Neuronal stem cell (in vitro differentiated cells): Measurements from ENCODE around the gene AASDH.
"Not testable (repeated sequence)": the region's sequence is repeated elsewhere in the genome, so short reads cannot be mapped to it uniquely, and the experiment has no call there.

Experiments used
- DNase-seq: peaks from one replicate; pipeline ENCODE4 v3.0.0-alpha.2; 2013; ENCODE audit warnings: low spot score
- H2AFZ ChIP-seq: one replicate; pipeline ENCODE4 v1.6.1; 2013; ENCODE audit warnings: mild to moderate bottlenecking, low read length, inconsistent platforms
- H2AK5ac ChIP-seq: 2 replicates; pipeline ENCODE4 v1.6.1; 2013; ENCODE audit warnings: low read depth, mild to moderate bottlenecking, inconsistent platforms, low read length, moderate library complexity, mixed read lengths
- H2BK120ac ChIP-seq: 2 replicates; pipeline ENCODE4 v1.6.1; 2013; ENCODE audit warnings: low read depth, mild to moderate bottlenecking, inconsistent platforms, low read length, moderate library complexity, mixed read lengths
- H2BK12ac ChIP-seq: one replicate; pipeline ENCODE4 v1.6.1; 2013; ENCODE audit warnings: low read length, inconsistent platforms
- H2BK15ac ChIP-seq: 2 replicates; pipeline ENCODE4 v1.6.1; 2013; ENCODE audit warnings: mild to moderate bottlenecking, low read length, inconsistent platforms, mixed read lengths
- H2BK5ac ChIP-seq: one replicate; pipeline ENCODE4 v1.6.1; 2013; ENCODE audit warnings: inconsistent platforms, mild to moderate bottlenecking, low read length, moderate library complexity
- H3K14ac ChIP-seq: one replicate; pipeline ENCODE4 v1.6.1; 2013; ENCODE audit warnings: low read length, inconsistent platforms
- H3K18ac ChIP-seq: 2 replicates; pipeline ENCODE4 v1.6.1; 2013; ENCODE audit warnings: low read length, inconsistent platforms
- H3K23ac ChIP-seq: 2 replicates; pipeline ENCODE4 v1.6.1; 2013; ENCODE audit warnings: low read depth, mild to moderate bottlenecking, mixed read lengths, low read length, inconsistent platforms; ENCODE audit not compliant: poor library complexity
- H3K27ac ChIP-seq: replicated peaks from 3 replicates; pipeline ENCODE4 v1.5.1; 2013; ENCODE audit warnings: low read length, inconsistent platforms
- H3K27me3 ChIP-seq, 3 experiments: 2 replicates each; pipeline ENCODE4 v1.6.1; 2013; ENCODE audit warnings: low read length in 3 of 3, mild to moderate bottlenecking in 2 of 3, inconsistent platforms in 1 of 3, low read depth in 1 of 3, mixed read lengths in 1 of 3, moderate library complexity in 1 of 3; ENCODE audit not compliant: control insufficient read depth in 3 of 3, insufficient read depth in 3 of 3
- H3K36me3 ChIP-seq, 2 donors: replicated peaks in 1 of 2; 2 replicates each; pipeline ENCODE4 v1.6.1; 2013; ENCODE audit warnings: low read length in 2 of 2; ENCODE audit not compliant: control insufficient read depth in 2 of 2, insufficient read depth in 2 of 2
- H3K4ac ChIP-seq: 2 replicates; pipeline ENCODE4 v1.6.1; 2013; ENCODE audit warnings: inconsistent platforms, mild to moderate bottlenecking, low read length, moderate library complexity
- H3K4me1 ChIP-seq, 2 donors: 1 replicate in 1 of 2; 2 replicates in 1 of 2; pipeline ENCODE4 v1.6.1; 2013; ENCODE audit warnings: low read length in 2 of 2, low read depth in 1 of 2; ENCODE audit not compliant: control insufficient read depth in 2 of 2, insufficient read depth in 1 of 2
- H3K4me2 ChIP-seq: one replicate; pipeline ENCODE4 v1.6.1; 2013; ENCODE audit warnings: mild to moderate bottlenecking, low read length, inconsistent platforms; ENCODE audit not compliant: insufficient read depth, poor library complexity, severe bottlenecking
- H3K4me3 ChIP-seq, 2 donors: 2 replicates each; pipeline ENCODE4 v1.5.1; 2013; ENCODE audit warnings: low read length in 2 of 2, mild to moderate bottlenecking in 2 of 2, inconsistent platforms in 1 of 2, moderate library complexity in 1 of 2
- H3K79me1 ChIP-seq: one replicate; pipeline ENCODE4 v1.6.1; 2013; ENCODE audit warnings: low read depth, mild to moderate bottlenecking, inconsistent platforms, low read length, moderate library complexity
- H3K9ac ChIP-seq: one replicate; pipeline ENCODE4 v1.6.1; 2013; ENCODE audit warnings: mild to moderate bottlenecking, low read depth, low read length, inconsistent platforms; ENCODE audit not compliant: poor library complexity
- H3K9me3 ChIP-seq, 2 donors: replicated peaks in 1 of 2; 2 replicates each; pipeline versions ENCODE3 to v1.6.1; 2013; ENCODE audit warnings: low read length in 2 of 2, mild to moderate bottlenecking in 2 of 2, inconsistent platforms in 1 of 2, low read depth in 1 of 2, mixed read lengths in 1 of 2, moderate library complexity in 1 of 2; ENCODE audit not compliant: control insufficient read depth in 2 of 2, insufficient read depth in 1 of 2
- H4K8ac ChIP-seq: one replicate; pipeline ENCODE4 v1.6.1; 2013; ENCODE audit warnings: low read depth, mild to moderate bottlenecking, inconsistent platforms, low read length, moderate library complexity
- H4K91ac ChIP-seq: one replicate; pipeline ENCODE4 v1.6.1; 2013; ENCODE audit warnings: low read length, low read depth, mild to moderate bottlenecking, inconsistent platforms; ENCODE audit not compliant: poor library complexity
- WGBS, 2 donors: extraction: QIAGEN DNeasy Blood & Tissue Kit; methylation state at CpG; one replicate each; pipeline ENCODE4 v1.1.7; 2013; ENCODE audit warnings: missing lambda C conversion rate in 2 of 2, mixed read lengths in 1 of 2; ENCODE audit not compliant: insufficient read length in 2 of 2, insufficient replicate concordance in 1 of 2; ENCODE audit errors: extremely low coverage in 2 of 2; 5-methylcytosine and 5-hydroxymethylcytosine counted together

The AASDH gene

DNA sequence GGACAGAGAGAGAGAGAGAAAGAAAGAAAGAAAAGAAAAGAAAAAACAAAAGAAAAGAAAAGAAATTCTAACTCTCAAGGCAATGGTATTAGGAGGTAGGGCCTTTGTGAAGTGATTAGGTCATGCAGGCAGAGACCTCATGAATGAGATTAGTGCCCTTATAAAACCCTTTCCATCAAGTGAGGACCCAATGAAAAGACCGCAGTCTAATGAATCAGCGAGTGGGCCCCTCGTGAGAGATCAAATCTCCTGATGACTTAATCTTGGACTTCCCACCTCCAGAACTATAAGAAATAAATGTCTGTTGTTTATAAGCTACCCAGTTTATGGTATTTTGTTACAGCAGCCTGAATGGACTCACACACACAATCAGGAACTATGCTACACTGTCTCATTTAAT, 16.9 kb downstream of the AASDH start:
- H3K14ac ChIP-seq, result no peak overlapping the region
- H3K4me1 ChIP-seq, result peaks cover 0 to 1% of the 10 kb centered on the region in 2 donors
- H3K4ac ChIP-seq, result no peak overlapping the region
- H2AFZ ChIP-seq, result no peak overlapping the region
- H2BK15ac ChIP-seq, result no peak overlapping the region
- peaks cover 0 to 30% of the 10 kb centered on the region in 2 donors for H3K36me3 ChIP-seq
- H2BK5ac ChIP-seq, result no peak overlapping the region
- H3K4me2 ChIP-seq, result no peak overlapping the region
- no peak overlapping the region for H2BK12ac ChIP-seq
- no peak overlapping the region for H2BK120ac ChIP-seq
- no CpG with 5 or more reads among the region's 3 CpGs for WGBS, 2 donors
- no peak overlapping the region for H2AK5ac ChIP-seq
- no peaks in the 10 kb centered on the region for H3K79me1 ChIP-seq
- no peak overlapping the region for H3K27ac ChIP-seq
- no peak overlapping the region for H3K9ac ChIP-seq
- no peaks in the 10 kb centered on the region for H3K27me3 ChIP-seq
- H4K8ac ChIP-seq, result no peak overlapping the region
- DNase-seq, result no peak
- no peak overlapping the region for H3K4me3 ChIP-seq
- peaks cover 0 to 3% of the 10 kb centered on the region in 2 donors for H3K9me3 ChIP-seq
- no peak overlapping the region for H3K18ac ChIP-seq
- H4K91ac ChIP-seq, result no peak overlapping the region
- no peak overlapping the region for H3K23ac ChIP-seq

DNA sequence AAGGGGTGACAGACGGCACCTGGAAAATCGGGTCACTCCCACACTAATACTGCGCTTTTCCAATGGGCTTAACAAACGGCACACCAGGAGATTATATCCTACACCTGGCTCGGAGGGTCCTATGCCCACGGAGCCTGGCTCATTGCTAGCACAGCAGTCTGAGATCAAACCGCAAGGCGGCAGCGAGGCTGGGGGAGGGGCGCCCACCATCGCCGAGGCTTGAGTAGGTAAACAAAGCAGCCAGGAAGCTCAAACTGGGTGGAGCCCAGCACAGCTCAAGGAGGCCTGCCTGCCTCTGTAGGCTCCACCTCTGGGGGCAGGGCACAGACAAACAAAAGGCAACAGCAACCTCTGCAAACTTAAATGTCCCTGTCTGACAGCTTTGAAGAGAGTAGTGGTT, 24.3 kb downstream of the AASDH start:
- not testable (repeated sequence) for H3K9ac ChIP-seq, H2AFZ ChIP-seq, H3K27me3 ChIP-seq, H3K4me2 ChIP-seq, H4K8ac ChIP-seq, H3K4me3 ChIP-seq, H3K18ac ChIP-seq, H3K23ac ChIP-seq, H3K4me1 ChIP-seq, H2BK5ac ChIP-seq, H2BK12ac ChIP-seq, DNase-seq, H2BK15ac ChIP-seq, H3K14ac ChIP-seq, H4K91ac ChIP-seq, H3K27ac ChIP-seq, H3K79me1 ChIP-seq, H2AK5ac ChIP-seq, H3K4ac ChIP-seq, H2BK120ac ChIP-seq
- Histone ChIP-seq H3K36me3 (peaks cover 3 to 11% of the 10 kb centered on the region in 2 donors), H3K9me3 (peaks cover 1 to 18% of the 10 kb centered on the region in 2 donors)
- no CpG with 5 or more reads among the region's 12 CpGs for WGBS, 2 donors

- DNase-seq, result no peak
- H3K27ac ChIP-seq, result no peak overlapping the region
- no peaks in the 10 kb centered on the region for H3K27me3 ChIP-seq
- H3K4me3 ChIP-seq, result no peak overlapping the region
- no peaks in the 10 kb centered on the region for H3K4me1 ChIP-seq
- no peak overlapping the region for H4K8ac ChIP-seq
- no peak overlapping the region for H2BK12ac ChIP-seq
- no peak overlapping the region for H2AK5ac ChIP-seq
- H3K36me3 ChIP-seq, result peaks cover 5 to 22% of the 10 kb centered on the region in 2 donors
- no peak overlapping the region for H3K18ac ChIP-seq
- no peak overlapping the region for H2BK15ac ChIP-seq
- H3K4me2 ChIP-seq, result no peak overlapping the region
- no peak overlapping the region for H3K23ac ChIP-seq
- no peaks in the 10 kb centered on the region for H3K79me1 ChIP-seq
- no peak overlapping the region for H4K91ac ChIP-seq
- H3K9me3 ChIP-seq, result peaks cover 1 to 18% of the 10 kb centered on the region in 2 donors
- H3K4ac ChIP-seq, result no peak overlapping the region
- no peak overlapping the region for H2BK120ac ChIP-seq
- no peak overlapping the region for H3K14ac ChIP-seq
- H2AFZ ChIP-seq, result no peak overlapping the region
- no peak overlapping the region for H2BK5ac ChIP-seq
- H3K9ac ChIP-seq, result no peak overlapping the region
Observed at GRCh38 chr4:56360071-56360470, 27.2 kb downstream of the AASDH start.

DNA sequence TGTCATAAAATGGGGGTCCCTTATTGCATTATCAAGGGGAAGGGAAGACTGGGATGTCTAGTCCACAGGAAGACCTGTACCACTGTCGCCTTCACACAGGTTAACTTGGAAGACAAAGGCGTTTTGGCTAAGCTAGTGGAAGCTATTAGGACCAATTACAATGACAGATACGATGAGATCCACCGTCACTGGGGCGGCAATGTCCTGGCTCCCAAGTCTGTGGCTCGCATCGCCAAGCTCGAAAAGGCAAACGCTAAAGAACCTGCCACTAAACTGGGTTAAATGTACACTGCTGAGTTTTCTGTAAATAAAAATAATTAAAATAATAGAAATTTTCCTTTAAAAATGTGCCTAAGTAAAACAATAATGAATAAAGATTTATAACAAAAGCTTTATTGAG, 30.6 kb downstream of the AASDH start:
- Histone ChIP-seq H2BK12ac (no peak overlapping the region), H2BK5ac (no peak overlapping the region), H3K4me3 (no peak overlapping the region), H3K4me1 (no peaks in the 10 kb centered on the region), H3K4ac (no peak overlapping the region), H3K14ac (no peak overlapping the region), H4K8ac (no peak overlapping the region), H3K9ac (no peak overlapping the region), H2BK120ac (no peak overlapping the region), H3K4me2 (no peak overlapping the region), H3K36me3 (peaks cover 5 to 43% of the 10 kb centered on the region in 2 donors), H2AFZ (no peak overlapping the region), H3K9me3 (peaks cover 0 to 4% of the 10 kb centered on the region in 2 donors), H3K79me1 (no peaks in the 10 kb centered on the region), H3K18ac (no peak overlapping the region), H3K27me3 (no peaks in the 10 kb centered on the region), H3K27ac (no peak overlapping the region), H2AK5ac (no peak overlapping the region), H2BK15ac (no peak overlapping the region), H4K91ac (no peak overlapping the region), H3K23ac (no peak overlapping the region)
- WGBS, 2 donors, result no CpG with 5 or more reads among the region's 9 CpGs
- no peak for DNase-seq
